IPS-20b (cell line): ENCODE data around the gene GAMT.

Experiments used
- H3K27ac ChIP-seq: one replicate; pipeline ENCODE4 v1.5.1; 2013; ENCODE audit warnings: low read length
- H3K27me3 ChIP-seq: 2 replicates; pipeline ENCODE4 v1.6.1; 2013; ENCODE audit warnings: mild to moderate bottlenecking, low read length, inconsistent platforms; ENCODE audit not compliant: insufficient read depth
- H3K36me3 ChIP-seq: 2 replicates; pipeline ENCODE4 v1.6.1; 2013; ENCODE audit warnings: low read depth, mild to moderate bottlenecking, inconsistent platforms, low read length, moderate library complexity; ENCODE audit not compliant: insufficient read depth
- H3K4me1 ChIP-seq: 2 replicates; pipeline ENCODE4 v1.6.1; 2013; ENCODE audit warnings: mild to moderate bottlenecking, control low read depth, inconsistent platforms, low read length, moderate library complexity; ENCODE audit not compliant: insufficient read depth
- H3K4me3 ChIP-seq: 2 replicates; pipeline ENCODE4 v1.5.1; 2013; ENCODE audit warnings: mild to moderate bottlenecking, low read length, inconsistent platforms
- H3K9ac ChIP-seq: 2 replicates; pipeline ENCODE4 v1.6.1; 2013; ENCODE audit warnings: low read depth, mild to moderate bottlenecking, inconsistent platforms, low read length, moderate library complexity
- H3K9me3 ChIP-seq: 2 replicates; pipeline ENCODE4 v1.6.1; 2013; ENCODE audit warnings: mild to moderate bottlenecking, low read depth, low read length, inconsistent platforms; ENCODE audit not compliant: insufficient read depth

The GAMT gene

GRCh38 chr19:1401138-1401888 lies at the start of gene GAMT:
TSS of gene GAMT (minus strand) at chr19:1401542. CDS start at chr19:1401476, 66 bp downstream.
- H3K9ac ChIP-seq: no peak within 1 kb of the TSS; the same call in 1 of the 2 replicates
- H3K27me3 ChIP-seq: peaks cover 7% of the 10 kb centered on the region; the same call in 1 of the 2 replicates
- no peaks in the 10 kb centered on the region for H3K9me3 ChIP-seq
- H3K4me3 ChIP-seq: peak within 1 kb of the TSS; percentile 58; the same call in 1 of the 2 replicates
- H3K4me1 ChIP-seq: no peaks in the 10 kb centered on the region
- no peaks in the 10 kb centered on the region for H3K36me3 ChIP-seq
- H3K27ac ChIP-seq: no peak within 1 kb of the TSS

GRCh38 chr19:1449467-1450442 lies 48.4 kb upstream of the GAMT start, which contains the start of gene APC2:
TSS of gene APC2 (plus strand) at chr19:1450121. CDS start at chr19:1453002, 2,881 bp downstream.
- no peak within 1 kb of the TSS for H3K27ac ChIP-seq
- H3K36me3 ChIP-seq: no peaks in the 10 kb centered on the region
- no peaks in the 10 kb centered on the region; the same call in 1 of the 2 replicates for H3K4me1 ChIP-seq
- H3K9ac ChIP-seq: peak within 1 kb of the TSS; percentile 32; the same call in 1 of the 2 replicates
- H3K27me3 ChIP-seq: peaks cover 90% of the 10 kb centered on the region
- peak within 1 kb of the TSS; percentile 56; the same call in 1 of the 2 replicates for H3K4me3 ChIP-seq
- no peaks in the 10 kb centered on the region for H3K9me3 ChIP-seq

GRCh38 chr19:1447944-1448343 lies 46.6 kb upstream of the GAMT start:
- no peak overlapping the region for H3K4me3 ChIP-seq
- H3K27ac ChIP-seq: no peak overlapping the region
- H3K9me3 ChIP-seq: no peaks in the 10 kb centered on the region
- no peaks in the 10 kb centered on the region for H3K36me3 ChIP-seq
- no peak overlapping the region for H3K9ac ChIP-seq
- H3K4me1 ChIP-seq: no peaks in the 10 kb centered on the region; the same call in 1 of the 2 replicates
- H3K27me3 ChIP-seq: peaks cover 77% of the 10 kb centered on the region

GRCh38 chr19:1447504-1447903 lies 46.2 kb upstream of the GAMT start:
- peaks cover 73% of the 10 kb centered on the region for H3K27me3 ChIP-seq
- no peaks in the 10 kb centered on the region; the same call in 1 of the 2 replicates for H3K4me1 ChIP-seq
- H3K9ac ChIP-seq: no peak overlapping the region
- H3K36me3 ChIP-seq: peaks cover 2% of the 10 kb centered on the region
- no peak overlapping the region for H3K4me3 ChIP-seq
- no peaks in the 10 kb centered on the region for H3K9me3 ChIP-seq
- H3K27ac ChIP-seq: no peak overlapping the region

GRCh38 chr19:1446713-1447481 lies 45.6 kb upstream of the GAMT start:
- H3K27me3 ChIP-seq: peaks cover 67% of the 10 kb centered on the region
- no peak overlapping the region for H3K27ac ChIP-seq
- H3K9ac ChIP-seq: no peak overlapping the region
- peaks cover 9% of the 10 kb centered on the region for H3K36me3 ChIP-seq
- H3K4me1 ChIP-seq: no peaks in the 10 kb centered on the region; the same call in 1 of the 2 replicates
- H3K9me3 ChIP-seq: no peaks in the 10 kb centered on the region
- peak overlapping the region; percentile 42; the same call in 1 of the 2 replicates for H3K4me3 ChIP-seq

- Histone ChIP-seq H3K27me3 (peaks cover 59% of the 10 kb centered on the region), H3K27ac (no peak overlapping the region), H3K36me3 (peaks cover 16% of the 10 kb centered on the region), H3K9me3 (no peaks in the 10 kb centered on the region), H3K9ac (no peak overlapping the region), H3K4me1 (no peaks in the 10 kb centered on the region; the same call in 1 of the 2 replicates), H3K4me3 (peak overlapping the region; percentile 42; the same call in 1 of the 2 replicates)
Observed at GRCh38 chr19:1445932-1446712, 44.8 kb upstream of the GAMT start.

- Histone ChIP-seq H3K9ac (no peak overlapping the region), H3K27ac (no peak overlapping the region), H3K4me3 (peak overlapping the region; percentile 53; the same call in 1 of the 2 replicates), H3K4me1 (no peaks in the 10 kb centered on the region; the same call in 1 of the 2 replicates), H3K9me3 (no peaks in the 10 kb centered on the region), H3K27me3 (peaks cover 51% of the 10 kb centered on the region), H3K36me3 (peaks cover 24% of the 10 kb centered on the region)
Observed at GRCh38 chr19:1445185-1445931, 44.0 kb upstream of the GAMT start.

- no peaks in the 10 kb centered on the region; the same call in 1 of the 2 replicates for H3K4me1 ChIP-seq
- no peak overlapping the region for H3K4me3 ChIP-seq
- peaks cover 35% of the 10 kb centered on the region for H3K36me3 ChIP-seq
- H3K9me3 ChIP-seq: no peaks in the 10 kb centered on the region
- H3K27me3 ChIP-seq: peaks cover 16% of the 10 kb centered on the region
- H3K9ac ChIP-seq: no peak overlapping the region
- no peak overlapping the region for H3K27ac ChIP-seq
Observed at GRCh38 chr19:1441677-1442438, 40.5 kb upstream of the GAMT start.

GRCh38 chr19:1441022-1441426 lies 39.7 kb upstream of the GAMT start:
- H3K27ac ChIP-seq: no peak overlapping the region
- H3K36me3 ChIP-seq: peaks cover 35% of the 10 kb centered on the region
- H3K9ac ChIP-seq: no peak overlapping the region
- H3K4me1 ChIP-seq: no peaks in the 10 kb centered on the region; the same call in 1 of the 2 replicates
- H3K4me3 ChIP-seq: no peak overlapping the region
- H3K27me3 ChIP-seq: peaks cover 9% of the 10 kb centered on the region
- H3K9me3 ChIP-seq: no peaks in the 10 kb centered on the region
